A549 (cell line): ENCODE measurements around the gene SERPINB11. TPM values are rescaled to one million over a fixed set of nuclear protein-coding genes. Genes with fewer than 3 reads are reported as not detected.

Experiments used
- ATAC-seq, 2 experiments: fragments of 200-7000 bp in 1 of 2; fragments of >200 bp in 1 of 2; cut with Nextera tagmentation in 1 of 2; cut with Tn5 transposase in 1 of 2; 3 replicates each; pipeline versions ENCODE4 v1.8.0 to v1.9.1; 2018 to 2020; ENCODE audit warnings: mild to moderate bottlenecking in 1 of 2, moderate library complexity in 1 of 2
- CTCF ChIA-PET: fragments of 300-600 bp; sonication (Branson Sonifier 250); formaldehyde crosslinking; extraction: SDS; loops from one replicate; lab custom pipeline; 2021; ENCODE audit warnings: antibody characterized with exemption, inconsistent platforms; lab: Yijun Ruan, JAX
- POLR2A ChIA-PET: fragments of 350-600 bp; formaldehyde crosslinking; extraction: SDS; loops from one replicate; lab custom pipeline; 2021; ENCODE audit warnings: antibody characterized with exemption, inconsistent platforms; lab: Yijun Ruan, JAX
- DNase-seq, 2 experiments: peaks; one replicate each; pipeline versions ENCODE4 v3.0.0 to v3.0.0-alpha.2; 2011 to 2016; ENCODE audit warnings: low read depth in 1 of 2, low spot score in 1 of 2
- FAIRE-seq: peaks from 2 replicates; lab custom pipeline; 2011; peaks lifted over from hg19 to GRCh38; lab: Jason Lieb, UNC
- H3K27ac ChIP-seq, 2 experiments: fragments of >200 bp; sonication (Bioruptor Twin); formaldehyde crosslinking; 3 replicates each; pipeline ENCODE4 v1.5.1; 2016 to 2017
- H3K4me1 ChIP-seq: fragments of >200 bp; sonication (Bioruptor Twin); formaldehyde crosslinking; 3 replicates; pipeline ENCODE4 v1.6.1; 2016
- H3K4me2 ChIP-seq: fragments of >200 bp; sonication (Bioruptor Twin); formaldehyde crosslinking; 3 replicates; pipeline ENCODE4 v1.6.1; 2016
- H3K4me3 ChIP-seq: fragments of >200 bp; sonication (Bioruptor Twin); formaldehyde crosslinking; 3 replicates; pipeline ENCODE4 v1.5.1; 2016
- H3K9me3 ChIP-seq: fragments of >200 bp; sonication (Bioruptor Twin); formaldehyde crosslinking; 3 replicates; pipeline ENCODE4 v1.6.1; 2016
- CBX2 ChIP-seq: fragments of 200-600 bp; sonication (generic); IDR thresholded peaks from 2 replicates; pipeline ENCODE4 v1.6.1; 2016; ENCODE audit warnings: low read depth, mild to moderate bottlenecking, borderline replicate concordance
- CHD2 ChIP-seq: fragments of 150-350 bp; IDR thresholded peaks from 2 replicates; pipeline ENCODE4 v1.6.1; 2014; ENCODE audit warnings: low read length; ENCODE audit not compliant: partially characterized antibody
- CHD4 ChIP-seq: fragments of 200-600 bp; sonication (generic); IDR thresholded peaks from 2 replicates; pipeline ENCODE4 v1.6.1; 2016; ENCODE audit warnings: antibody characterized with exemption, mild to moderate bottlenecking, borderline replicate concordance
- CTCF ChIP-seq: fragments of >200 bp; sonication (Bioruptor Twin); formaldehyde crosslinking; IDR thresholded peaks from 3 replicates; pipeline ENCODE4 v1.5.1; 2016
- EHF ChIP-seq: fragments of 250-450 bp; sonication (Bioruptor Pico); IDR thresholded peaks from 2 replicates; pipeline ENCODE4 v1.5.0; 2020; ENCODE audit warnings: mild to moderate bottlenecking
- EP300 ChIP-seq, 2 experiments: fragments of >200 bp; sonication (Bioruptor Twin); formaldehyde crosslinking; IDR thresholded peaks; 2 replicates in 1 of 2; 3 replicates in 1 of 2; pipeline ENCODE4 v1.6.1; 2016 to 2017
- FOXS1 ChIP-seq: fragments of 250-450 bp; sonication (Bioruptor Pico); IDR thresholded peaks from 2 replicates; pipeline ENCODE4 v1.5.0; 2020; ENCODE audit warnings: mild to moderate bottlenecking, moderate library complexity
- HDAC2 ChIP-seq: fragments of 200-600 bp; sonication (generic); IDR thresholded peaks from 2 replicates; pipeline ENCODE4 v1.6.1; 2016
- HES2 ChIP-seq: fragments of >200 bp; sonication (Bioruptor Twin); formaldehyde crosslinking; IDR thresholded peaks from 2 replicates; pipeline ENCODE4 v1.6.1; 2016
- HOXA7 ChIP-seq: fragments of 250-450 bp; sonication (Bioruptor Pico); IDR thresholded peaks from 2 replicates; pipeline ENCODE4 v1.5.0; 2020; ENCODE audit warnings: mild to moderate bottlenecking, moderate library complexity
- KDM1A ChIP-seq: fragments of 200-600 bp; sonication (generic); IDR thresholded peaks from 2 replicates; pipeline ENCODE4 v1.6.1; 2016; ENCODE audit warnings: low read depth, mild to moderate bottlenecking
- KDM5A ChIP-seq: fragments of 200-600 bp; sonication (generic); IDR thresholded peaks from 2 replicates; pipeline ENCODE4 v1.6.1; 2016; ENCODE audit warnings: antibody characterized with exemption, mild to moderate bottlenecking
- MAFK ChIP-seq: fragments of 450-650 bp; IDR thresholded peaks from 2 replicates; pipeline ENCODE4 v1.6.1; 2014; ENCODE audit not compliant: partially characterized antibody
- NR3C1 ChIP-seq: fragments of >200 bp; sonication (Bioruptor Twin); formaldehyde crosslinking; IDR thresholded peaks from 3 replicates; pipeline ENCODE4 v1.6.1; 2017
- POLR2A ChIP-seq: IDR thresholded peaks from 2 replicates; pipeline ENCODE4 v1.6.1; 2012; ENCODE audit warnings: mild to moderate bottlenecking, low read length
- RAD21 ChIP-seq, 2 experiments: fragments of >200 bp in 1 of 2; sonication (Bioruptor Twin) in 1 of 2; formaldehyde crosslinking in 1 of 2; IDR thresholded peaks in 1 of 2; conservative IDR thresholded peaks in 1 of 2; 2 replicates in 1 of 2; 3 replicates in 1 of 2; pipeline ENCODE4 v1.6.1; 2012 to 2018; ENCODE audit warnings: inconsistent platforms in 1 of 2
- SMC3 ChIP-seq: fragments of >200 bp; sonication (Bioruptor Twin); formaldehyde crosslinking; IDR thresholded peaks from 3 replicates; pipeline ENCODE4 v1.6.1; 2018; ENCODE audit warnings: inconsistent platforms
- ZSCAN20 ChIP-seq: fragments of 250-450 bp; sonication (Bioruptor Pico); IDR thresholded peaks from 2 replicates; pipeline ENCODE4 v1.8.0; 2022; ENCODE audit warnings: mild to moderate bottlenecking, moderate library complexity
- WGBS: methylation state at CpG from one replicate; pipeline ENCODE4 v1.1.6; 2017; ENCODE audit errors: missing lambda C conversion rate; 5-methylcytosine and 5-hydroxymethylcytosine counted together
- polyA plus RNA-seq, 4 experiments: library from polyadenylated mRNA; depleted of rRNA in 3 of 4; stranded (reverse); fragments of >200 nt; fragmentation: RNase III in 1 of 4; extraction: RNeasy Plus Mini Kit Qiagen cat#74134 plus additional on column Dnase treatment in 1 of 4; gene quantifications; 2 replicates in 3 of 4; 3 replicates in 1 of 4; pipeline ENCODE4 v1.2.3, GENCODE V29; 2011 to 2017
- TF ChIP-seq, protein P1 (sequence below): fragments of 450-650 bp; IDR thresholded peaks from 2 replicates; pipeline ENCODE4 v1.6.1; 2014; ENCODE audit warnings: antibody characterized with exemption
- TF ChIP-seq, protein P2 (sequence below): fragments of 150-350 bp; IDR thresholded peaks from 2 replicates; pipeline ENCODE4 v1.6.1; 2014; ENCODE audit warnings: low read depth, mild to moderate bottlenecking, low read length
- TF ChIP-seq, protein P3 (sequence below): IDR thresholded peaks from 2 replicates; pipeline ENCODE4 v1.6.1; 2012; ENCODE audit warnings: low read depth, borderline replicate concordance

Gene SERPINB11
- polyA plus RNA-seq, 2 of the 4 experiments (the other 2 are of a cell fraction): 0.22 TPM; not detected in 1

DNA sequence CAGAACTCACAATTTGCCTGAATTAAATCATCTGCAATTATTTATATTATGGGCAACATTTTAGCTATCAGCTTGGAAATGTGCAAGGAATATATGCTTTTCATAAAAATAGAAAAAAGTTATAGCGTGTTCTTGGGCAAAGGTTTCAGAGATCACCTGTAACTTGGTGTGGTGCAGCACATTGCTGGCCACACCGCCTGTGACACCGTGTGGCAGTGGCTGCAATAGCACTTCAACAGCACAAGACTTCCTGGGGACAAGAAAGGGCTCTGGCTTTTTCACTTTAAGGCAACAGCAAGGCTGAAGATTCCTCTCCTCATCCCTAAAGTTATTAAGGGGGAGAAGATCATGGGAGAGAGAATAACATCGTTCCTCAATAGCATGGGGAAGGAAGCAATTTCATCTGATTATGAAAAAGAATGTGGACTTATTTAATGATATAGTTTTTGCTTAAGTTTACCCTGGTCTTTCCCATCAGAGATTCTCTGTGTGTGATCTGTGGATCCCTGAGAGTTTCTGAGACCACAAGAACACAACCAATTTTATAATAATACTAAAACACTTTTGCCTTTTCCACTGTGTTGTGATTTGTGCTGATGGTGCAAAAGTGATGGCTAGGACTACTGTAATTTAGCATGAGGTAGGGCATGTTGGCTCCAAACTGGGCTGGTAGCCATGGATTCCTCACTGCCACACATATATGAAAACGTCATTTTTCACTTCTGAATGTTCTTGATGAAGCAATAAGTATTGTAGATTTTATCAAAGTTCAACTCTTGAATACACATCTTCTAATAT, 26.0 kb upstream of the SERPINB11 start:
- no peak overlapping the region; the same call in 2 of the 3 replicates for H3K4me2 ChIP-seq
- DNase-seq (peak in 1 of 2 experiments; percentile 56), ATAC-seq (peak; percentile 64 to 77; a peak in 2 of 6 replicates), FAIRE-seq (no peak)
- ChIA-PET POLR2A (no interaction called here), CTCF (no interaction called here)
- WGBS: 4% methylated on average over 5 of the region's 5 CpGs
- peak overlapping the region; percentile 43 to 60; a peak in 4 of 6 replicates for H3K27ac ChIP-seq
- TF ChIP-seq KDM5A (no peak), CHD4 (no peak), EP300 (IDR thresholded peaks at IDR 0.05) (no peak), ZSCAN20 (CRISPR knock-in tag) (no peak), NR3C1 (no peak), HOXA7 (CRISPR knock-in tag) (no peak), KDM1A (no peak), MAFK (peak; percentile 80), POLR2A (no peak), HDAC2 (no peak), RAD21 (conservative IDR thresholded peaks at IDR 0.05 in 1 of 2, IDR thresholded peaks at IDR 0.05 in 1 of 2) (peak; percentile 37 to 43; a peak in 4 of 5 replicates), EHF (CRISPR knock-in tag) (no peak), CTCF (no peak), FOXS1 (CRISPR knock-in tag) (no peak), CBX2 (no peak), CHD2 (no peak), HES2 (no peak), SMC3 (0 out of 3 replicates have a peak, but pooled peaks have one; percentile 16)
- TF ChIP-seq, protein P1, sequence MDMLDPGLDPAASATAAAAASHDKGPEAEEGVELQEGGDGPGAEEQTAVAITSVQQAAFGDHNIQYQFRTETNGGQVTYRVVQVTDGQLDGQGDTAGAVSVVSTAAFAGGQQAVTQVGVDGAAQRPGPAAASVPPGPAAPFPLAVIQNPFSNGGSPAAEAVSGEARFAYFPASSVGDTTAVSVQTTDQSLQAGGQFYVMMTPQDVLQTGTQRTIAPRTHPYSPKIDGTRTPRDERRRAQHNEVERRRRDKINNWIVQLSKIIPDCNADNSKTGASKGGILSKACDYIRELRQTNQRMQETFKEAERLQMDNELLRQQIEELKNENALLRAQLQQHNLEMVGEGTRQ: no peak
- TF ChIP-seq, protein P2, sequence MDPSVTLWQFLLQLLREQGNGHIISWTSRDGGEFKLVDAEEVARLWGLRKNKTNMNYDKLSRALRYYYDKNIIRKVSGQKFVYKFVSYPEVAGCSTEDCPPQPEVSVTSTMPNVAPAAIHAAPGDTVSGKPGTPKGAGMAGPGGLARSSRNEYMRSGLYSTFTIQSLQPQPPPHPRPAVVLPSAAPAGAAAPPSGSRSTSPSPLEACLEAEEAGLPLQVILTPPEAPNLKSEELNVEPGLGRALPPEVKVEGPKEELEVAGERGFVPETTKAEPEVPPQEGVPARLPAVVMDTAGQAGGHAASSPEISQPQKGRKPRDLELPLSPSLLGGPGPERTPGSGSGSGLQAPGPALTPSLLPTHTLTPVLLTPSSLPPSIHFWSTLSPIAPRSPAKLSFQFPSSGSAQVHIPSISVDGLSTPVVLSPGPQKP: no peak
- TF ChIP-seq, protein P3, sequence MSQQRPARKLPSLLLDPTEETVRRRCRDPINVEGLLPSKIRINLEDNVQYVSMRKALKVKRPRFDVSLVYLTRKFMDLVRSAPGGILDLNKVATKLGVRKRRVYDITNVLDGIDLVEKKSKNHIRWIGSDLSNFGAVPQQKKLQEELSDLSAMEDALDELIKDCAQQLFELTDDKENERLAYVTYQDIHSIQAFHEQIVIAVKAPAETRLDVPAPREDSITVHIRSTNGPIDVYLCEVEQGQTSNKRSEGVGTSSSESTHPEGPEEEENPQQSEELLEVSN: no peak
- H3K9me3 ChIP-seq: no peaks in the 10 kb centered on the region
- H3K4me1 ChIP-seq: peaks cover 14% of the 10 kb centered on the region; the same call in 1 of the 3 replicates
- H3K4me3 ChIP-seq: no peak overlapping the region
